Esophagus squamous epithelium (tissue), 5 donors: Measurements from ENCODE around the gene SEMA4C. TPM values are rescaled to one million over a fixed set of nuclear protein-coding genes. Genes with fewer than 3 reads are reported as not detected.

Source experiments
- DNase-seq: peaks from one replicate; lab custom pipeline; 2025; lab: John Stamatoyannopoulos, UW
- H3K27ac ChIP-seq, 4 donors: fragments of 200-600 bp; sonication (generic); one replicate each; pipeline ENCODE4 v1.5.1; 2016 to 2019; ENCODE audit warnings: mild to moderate bottlenecking in 1 of 4
- H3K27me3 ChIP-seq, 4 donors: fragments of 200-600 bp; sonication (generic); 1 replicate in 3 of 4; 2 replicates in 1 of 4; pipeline versions ENCODE4 v1.5.1 to v1.6.0; 2017 to 2021; ENCODE audit warnings: antibody characterized with exemption in 1 of 4
- H3K36me3 ChIP-seq, 3 donors: fragments of 200-600 bp; sonication (generic); one replicate each; pipeline ENCODE4 v1.5.1; 2016 to 2019
- H3K4me1 ChIP-seq, 3 donors: fragments of 200-600 bp; sonication (generic); one replicate each; pipeline ENCODE4 v1.5.1; 2017 to 2019
- H3K4me3 ChIP-seq, 4 donors: fragments of 200-600 bp; sonication (generic); 1 replicate in 3 of 4; 2 replicates in 1 of 4; pipeline ENCODE4 v1.5.1; 2016 to 2019; ENCODE audit warnings: mild to moderate bottlenecking in 2 of 4, moderate library complexity in 1 of 4
- H3K9me3 ChIP-seq, 3 donors: fragments of 200-600 bp; sonication (generic); one replicate each; pipeline ENCODE4 v1.5.1; 2016 to 2019
- CTCF ChIP-seq, 6 experiments: fragments of 450-650 bp in 4 of 6; fragments of 200-600 bp in 2 of 6; sonication (generic) in 2 of 6; IDR thresholded peaks; one replicate each; pipeline ENCODE4 v1.5.1; 2016 to 2019; ENCODE audit warnings: antibody characterized with exemption in 6 of 6, mild to moderate bottlenecking in 4 of 6, moderate library complexity in 4 of 6
- POLR2A ChIP-seq, 4 donors: fragments of 450-650 bp; IDR thresholded peaks; one replicate each; pipeline ENCODE4 v1.6.1; 2017; ENCODE audit warnings: antibody characterized with exemption in 4 of 4, mild to moderate bottlenecking in 4 of 4, moderate library complexity in 3 of 4
- WGBS, 2 donors: methylation state at CpG; one replicate each; pipeline ENCODE4 v1.1.5; 2018; 5-methylcytosine and 5-hydroxymethylcytosine counted together
- intact Hi-C: fragments of 100-400 bp; cut with DNase I; formaldehyde crosslinking; loops from one replicate; pipeline ENCODE4 v1.15.0; 2022
- total RNA-seq, 4 donors: library from RNA; depleted of rRNA; stranded (reverse); fragments of >200 nt; gene quantifications; one replicate each; pipeline ENCODE4 v1.1.0, GENCODE V29; 2016
- donor health status: DM: yes; HTN: yes; CAD: no.

The SEMA4C gene
- total RNA-seq, 4 donors from 2014 or later, result 7.4 to 23.8 (median 12.8) TPM

- Histone ChIP-seq H3K4me1 (peaks cover 16 to 88% (median 49%) of the 10 kb centered on the region in 3 donors), H3K27ac (peak overlapping the region; percentile 85 to 90 (median 86)), H3K27me3 (no peaks in the 10 kb centered on the region), H3K4me3 (peak overlapping the region in 1 of 4 donors; percentile 76), H3K36me3 (peaks cover 32 to 44% (median 34%) of the 10 kb centered on the region in 3 donors), H3K9me3 (no peaks in the 10 kb centered on the region)
- WGBS, 2 donors, result 48 to 52% methylated on average over 3 to 5 of the region's 11 CpGs
- TF ChIP-seq POLR2A (IDR thresholded peaks at IDR 0.05) (no peak), CTCF (IDR thresholded peaks at IDR 0.05) (no peak)
- intact Hi-C loops, result loop anchor here (5.0 kb wide), 1 partner anchor 93 kb away; no protein-coding TSS in a partner anchor
- DNase-seq, result no peak
Observed at GRCh38 chr2:96859099-96859649, 10.7 kb downstream of the SEMA4C start.

- intact Hi-C loops, result loop anchor here (5.0 kb wide), 1 partner anchor 94 kb away; no protein-coding TSS in a partner anchor
- peak; percentile 83 for DNase-seq
- H3K27ac ChIP-seq, result peak within 1 kb of the TSS; percentile 85 to 90 (median 88)
- H3K4me3 ChIP-seq, result peak within 1 kb of the TSS; percentile 75 to 87 (median 78)
- 0% methylated on average over 6 to 15 of the region's 81 CpGs for WGBS, 2 donors
- no peaks in the 10 kb centered on the region for H3K27me3 ChIP-seq
- peaks cover 16 to 75% (median 47%) of the 10 kb centered on the region in 3 donors for H3K4me1 ChIP-seq
- H3K36me3 ChIP-seq, result peaks cover 21 to 44% (median 27%) of the 10 kb centered on the region in 3 donors
- no peaks in the 10 kb centered on the region for H3K9me3 ChIP-seq
- TF ChIP-seq POLR2A (IDR thresholded peaks at IDR 0.05) (peak in 3 of 4 donors; percentile 47 to 83 (median 75)), CTCF (IDR thresholded peaks at IDR 0.05) (peak; percentile 71 to 97 (median 88))
Observed at GRCh38 chr2:96857667-96858372, 12.1 kb downstream of the SEMA4C start, which contains the start of gene ANKRD39. Gene ANKRD39 (minus strand): TSS chr2:96858016. CDS start chr2:96857987, 29 bp downstream.

GRCh38 chr2:96856776-96857666 lies 12.9 kb downstream of the SEMA4C start:
- WGBS, 2 donors, result 19 to 21% methylated on average over 14 to 18 of the region's 27 CpGs
- Histone ChIP-seq H3K27me3 (no peaks in the 10 kb centered on the region), H3K4me1 (peaks cover 16 to 70% (median 47%) of the 10 kb centered on the region in 3 donors), H3K9me3 (no peaks in the 10 kb centered on the region), H3K4me3 (peak overlapping the region; percentile 75 to 87 (median 78)), H3K27ac (peak overlapping the region; percentile 82 to 90 (median 88)), H3K36me3 (peaks cover 20 to 44% (median 25%) of the 10 kb centered on the region in 3 donors)
- intact Hi-C loops, result loop anchor here (5.0 kb wide), 1 partner anchor 95 kb away; no protein-coding TSS in a partner anchor
- DNase-seq, result no peak
- no peak for TF ChIP-seq CTCF (IDR thresholded peaks at IDR 0.05)
- TF ChIP-seq POLR2A (IDR thresholded peaks at IDR 0.05), result no peak

- Histone ChIP-seq H3K9me3 (no peaks in the 10 kb centered on the region), H3K27me3 (no peaks in the 10 kb centered on the region), H3K27ac (no peak overlapping the region), H3K36me3 (peaks cover 8 to 59% (median 16%) of the 10 kb centered on the region in 3 donors), H3K4me1 (peaks cover 9 to 33% (median 19%) of the 10 kb centered on the region in 3 donors), H3K4me3 (no peak overlapping the region)
- no peak for DNase-seq
- intact Hi-C loops, result loop anchor here (5.0 kb wide), 1 partner anchor 36 kb away; the partner anchor contains the start of gene CNNM3
- 92 to 93% methylated on average over 12 to 14 of the region's 15 CpGs for WGBS, 2 donors
- TF ChIP-seq POLR2A (IDR thresholded peaks at IDR 0.05) (no peak), CTCF (IDR thresholded peaks at IDR 0.05) (no peak)
Observed at GRCh38 chr2:96853321-96853720, 16.6 kb downstream of the SEMA4C start.
